GM12865 (cell line): ENCODE measurements around the gene STK32B.
"Not testable (repeated sequence)": the region's sequence is repeated elsewhere in the genome, so short reads cannot be mapped to it uniquely, and the experiment has no call there.

Experiments used
- DNase-seq: peaks from one replicate; pipeline ENCODE4 v3.0.0; 2010; ENCODE audit warnings: low read depth
- H3K4me3 ChIP-seq: 2 replicates; pipeline ENCODE4 v1.5.1; 2011; ENCODE audit warnings: mild to moderate bottlenecking, low read depth, low read length, control low read depth
- TF ChIP-seq, protein P1 (sequence below): IDR thresholded peaks from 2 replicates; pipeline ENCODE4 v1.5.1; 2011; ENCODE audit warnings: low read length, control low read depth, low read depth, inconsistent platforms; ENCODE audit not compliant: insufficient read depth; ENCODE audit errors: missing control alignments

The STK32B gene

DNA sequence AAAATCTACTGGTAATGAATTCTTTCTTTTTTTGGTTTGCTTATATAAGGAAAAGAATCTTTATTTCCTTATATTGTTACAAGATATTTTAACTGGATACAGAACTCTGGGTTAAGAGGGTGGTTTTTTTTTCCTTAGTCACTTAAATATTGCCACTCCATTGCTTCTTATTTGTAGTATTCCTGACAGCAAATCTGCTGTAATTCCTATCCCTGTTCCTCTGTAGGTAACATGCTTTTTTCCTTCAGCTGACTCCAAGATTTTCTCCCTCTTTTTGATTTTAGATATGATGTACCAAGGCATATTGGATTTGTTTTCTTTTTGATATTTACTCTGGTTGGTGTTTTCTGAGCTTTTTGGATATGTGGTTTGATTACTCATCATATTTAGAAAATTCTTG is 378.5 kb downstream of the STK32B start:
- TF ChIP-seq, protein P1, sequence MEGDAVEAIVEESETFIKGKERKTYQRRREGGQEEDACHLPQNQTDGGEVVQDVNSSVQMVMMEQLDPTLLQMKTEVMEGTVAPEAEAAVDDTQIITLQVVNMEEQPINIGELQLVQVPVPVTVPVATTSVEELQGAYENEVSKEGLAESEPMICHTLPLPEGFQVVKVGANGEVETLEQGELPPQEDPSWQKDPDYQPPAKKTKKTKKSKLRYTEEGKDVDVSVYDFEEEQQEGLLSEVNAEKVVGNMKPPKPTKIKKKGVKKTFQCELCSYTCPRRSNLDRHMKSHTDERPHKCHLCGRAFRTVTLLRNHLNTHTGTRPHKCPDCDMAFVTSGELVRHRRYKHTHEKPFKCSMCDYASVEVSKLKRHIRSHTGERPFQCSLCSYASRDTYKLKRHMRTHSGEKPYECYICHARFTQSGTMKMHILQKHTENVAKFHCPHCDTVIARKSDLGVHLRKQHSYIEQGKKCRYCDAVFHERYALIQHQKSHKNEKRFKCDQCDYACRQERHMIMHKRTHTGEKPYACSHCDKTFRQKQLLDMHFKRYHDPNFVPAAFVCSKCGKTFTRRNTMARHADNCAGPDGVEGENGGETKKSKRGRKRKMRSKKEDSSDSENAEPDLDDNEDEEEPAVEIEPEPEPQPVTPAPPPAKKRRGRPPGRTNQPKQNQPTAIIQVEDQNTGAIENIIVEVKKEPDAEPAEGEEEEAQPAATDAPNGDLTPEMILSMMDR = no peak
- DNase-seq = no peak
- no peak overlapping the region for H3K4me3 ChIP-seq

DNA sequence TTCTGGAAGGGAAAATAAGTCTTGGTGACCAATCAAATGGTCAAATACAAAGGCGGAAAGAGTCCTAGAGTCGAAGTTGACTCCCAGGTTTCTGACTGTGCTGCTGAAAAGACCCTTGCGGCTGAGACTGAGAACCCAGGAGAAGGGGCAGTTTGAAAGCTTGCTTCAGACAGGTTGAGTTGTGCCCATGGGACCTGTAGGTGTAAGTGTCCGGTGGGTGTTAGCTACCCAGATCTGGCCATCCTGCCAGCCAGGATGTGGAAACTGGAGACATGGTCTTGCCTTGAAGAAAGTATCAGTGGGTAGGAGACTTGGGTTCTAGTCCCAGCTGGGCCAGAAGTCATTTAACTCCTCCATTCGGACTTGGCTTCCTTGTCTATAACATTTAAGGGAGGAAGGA is 381.9 kb downstream of the STK32B start:
- no peak overlapping the region for H3K4me3 ChIP-seq
- DNase-seq = no peak
- TF ChIP-seq, protein P1 = no peak

DNA sequence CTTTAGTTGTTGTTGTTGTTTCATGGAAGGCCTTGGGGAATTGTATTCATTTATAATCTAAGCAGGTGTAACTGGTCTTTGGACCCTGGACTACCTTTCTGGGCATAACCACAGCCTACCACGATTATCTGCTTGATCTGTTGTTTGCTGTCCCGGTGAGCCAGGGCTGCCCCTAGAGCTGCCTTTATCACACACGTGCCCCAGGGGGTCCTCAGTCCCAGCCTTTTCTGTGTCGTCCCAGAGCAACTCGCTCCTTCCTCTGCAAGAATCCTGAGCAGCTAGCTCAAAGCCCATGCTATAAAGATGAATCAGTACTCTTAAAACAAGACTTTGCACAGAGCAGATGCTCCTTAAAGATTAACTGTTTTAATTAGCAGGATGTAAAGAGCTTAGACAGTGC is 383.9 kb downstream of the STK32B start:
- H3K4me3 ChIP-seq = no peak overlapping the region
- DNase-seq = no peak
- TF ChIP-seq, protein P1 = no peak

DNA sequence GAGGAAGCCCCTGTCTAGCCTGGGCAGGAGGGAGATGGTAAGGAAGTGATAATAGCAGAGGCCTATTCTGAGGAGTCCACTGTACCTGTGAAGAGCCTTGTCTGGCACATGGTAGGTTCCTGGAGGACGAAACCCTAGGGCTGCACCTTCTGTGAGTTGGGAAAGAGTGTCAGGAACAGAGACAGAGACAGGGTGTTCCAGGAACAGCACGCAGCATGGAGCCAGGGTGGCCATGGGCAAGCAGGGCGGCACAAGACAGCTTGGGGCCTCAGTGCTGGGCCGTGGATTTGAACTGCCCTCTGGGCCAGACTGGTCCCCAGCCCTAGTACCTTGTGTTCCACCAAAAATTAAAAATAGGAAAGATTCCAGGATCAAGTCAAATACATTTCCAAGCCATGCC is 384.5 kb downstream of the STK32B start:
- TF ChIP-seq, protein P1 = no peak
- no peak overlapping the region for H3K4me3 ChIP-seq
- no peak for DNase-seq

DNA sequence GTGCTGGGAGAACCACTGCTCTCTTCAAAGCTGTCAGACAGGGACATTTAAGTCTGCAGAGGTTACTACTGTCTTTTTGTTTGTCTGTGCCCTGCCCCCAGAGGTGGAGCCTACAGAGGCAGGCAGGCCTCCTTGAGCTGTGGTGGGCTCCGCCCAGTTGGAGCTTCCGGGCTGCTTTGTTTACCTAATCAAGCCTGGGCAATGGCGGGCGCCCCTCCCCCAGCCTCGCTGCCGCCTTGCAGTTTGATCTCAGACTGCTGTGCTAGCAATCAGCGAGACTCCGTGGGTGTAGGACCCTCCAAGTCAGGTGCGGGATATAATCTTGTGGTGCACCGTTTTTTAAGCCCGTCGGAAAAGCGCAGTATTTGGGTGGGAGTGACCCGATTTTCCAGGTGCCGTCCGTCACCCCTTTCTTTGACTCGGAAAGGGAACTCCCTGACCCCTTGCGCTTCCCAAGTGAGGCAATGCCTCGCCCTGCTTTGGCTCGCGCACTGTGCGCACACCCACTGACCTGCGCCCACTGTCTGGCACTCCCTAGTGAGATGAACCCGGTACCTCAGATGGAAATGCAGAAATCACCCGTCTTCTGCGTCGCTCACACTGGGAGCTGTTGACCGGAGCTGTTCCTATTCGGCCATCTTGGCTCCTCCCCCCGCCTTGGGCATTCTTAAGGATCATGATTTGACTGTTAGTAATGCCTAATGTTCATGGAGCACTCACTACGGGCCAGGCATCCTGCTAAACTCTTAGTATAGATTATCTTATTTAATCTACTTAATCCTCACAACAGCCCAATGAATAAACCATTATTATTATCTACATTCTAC is 392.9 kb downstream of the STK32B start:
- not testable (repeated sequence) for DNase-seq, H3K4me3 ChIP-seq

DNA sequence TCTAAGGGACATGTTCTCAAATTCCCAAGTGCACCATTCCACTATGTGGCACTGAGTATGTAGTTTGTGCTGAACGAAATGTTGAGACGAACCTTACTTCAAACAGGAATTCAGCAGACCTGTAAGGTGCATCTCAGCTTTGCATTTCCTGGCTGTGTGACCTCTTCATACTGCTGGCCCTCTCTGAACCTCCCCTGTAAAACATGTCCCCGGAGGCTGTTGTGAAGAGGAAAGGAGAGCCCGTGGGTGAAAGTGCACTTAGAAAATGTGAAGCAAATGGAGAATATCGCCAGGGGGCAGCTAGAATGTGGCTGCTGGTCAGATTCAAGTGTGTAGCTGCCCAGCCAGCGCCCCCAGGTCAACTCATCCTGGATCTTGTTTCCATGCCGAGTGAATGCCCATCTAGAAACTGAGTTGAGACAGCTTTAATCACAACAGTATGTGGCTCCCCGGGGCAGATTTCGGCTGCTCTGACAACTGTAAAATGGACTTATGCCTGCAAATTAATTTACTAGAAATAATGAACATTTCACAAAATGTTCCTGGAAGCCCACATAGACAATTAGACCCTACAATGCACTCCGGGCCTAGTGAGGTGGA is 393.7 kb downstream of the STK32B start:
- H3K4me3 ChIP-seq = no peak overlapping the region
- TF ChIP-seq, protein P1 = no peak
- no peak for DNase-seq

DNA sequence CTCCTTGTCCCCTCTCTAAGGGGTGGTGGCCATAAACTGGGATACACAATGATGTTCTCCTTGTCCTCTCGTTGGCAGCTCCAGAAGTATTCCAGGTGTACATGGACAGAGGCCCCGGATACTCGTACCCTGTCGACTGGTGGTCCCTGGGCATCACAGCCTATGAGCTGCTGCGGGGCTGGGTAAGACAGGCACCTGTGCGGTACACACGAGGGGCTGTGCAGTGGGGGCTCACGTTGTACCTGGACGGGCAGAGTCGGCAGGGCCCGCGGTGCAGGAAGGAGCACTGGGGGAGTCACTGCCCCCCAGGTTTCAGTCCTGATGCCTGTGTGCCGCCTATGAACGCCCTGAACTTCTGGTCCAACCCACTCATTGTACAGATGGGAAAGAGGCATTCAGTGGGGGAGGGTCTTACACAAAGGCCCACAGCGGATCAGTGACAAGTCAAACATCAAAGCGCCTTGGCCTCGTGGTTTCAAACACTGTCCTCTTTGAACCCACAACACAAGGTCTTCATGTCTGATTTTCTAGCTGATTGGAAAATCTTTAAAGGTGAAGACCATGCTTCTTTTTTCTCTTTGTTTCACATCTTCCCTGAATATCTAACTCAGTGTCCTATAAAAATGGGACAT is 395.4 kb downstream of the STK32B start:
- no peak for DNase-seq

More for the DNA sequence above, 395.4 kb downstream of the STK32B start:
- no peak overlapping the region for H3K4me3 ChIP-seq
- TF ChIP-seq, protein P1 = no peak
